Testis (tissue), 2 donors: ENCODE measurements around the gene KIAA1671.

ENCODE experiments used
- POLR2A ChIP-seq: fragments of 450-650 bp; IDR thresholded peaks from one replicate; pipeline ENCODE4 v1.6.1; 2017; ENCODE audit warnings: antibody characterized with exemption, mild to moderate bottlenecking, moderate library complexity
- TF ChIP-seq, protein P1 (sequence below), 3 experiments: fragments of 450-650 bp in 2 of 3; fragments of 200-600 bp in 1 of 3; sonication (generic) in 1 of 3; IDR thresholded peaks; one replicate each; pipeline ENCODE4 v1.5.1; 2016 to 2019; ENCODE audit warnings: antibody characterized with exemption in 3 of 3, mild to moderate bottlenecking in 2 of 3, moderate library complexity in 1 of 3

DNA sequence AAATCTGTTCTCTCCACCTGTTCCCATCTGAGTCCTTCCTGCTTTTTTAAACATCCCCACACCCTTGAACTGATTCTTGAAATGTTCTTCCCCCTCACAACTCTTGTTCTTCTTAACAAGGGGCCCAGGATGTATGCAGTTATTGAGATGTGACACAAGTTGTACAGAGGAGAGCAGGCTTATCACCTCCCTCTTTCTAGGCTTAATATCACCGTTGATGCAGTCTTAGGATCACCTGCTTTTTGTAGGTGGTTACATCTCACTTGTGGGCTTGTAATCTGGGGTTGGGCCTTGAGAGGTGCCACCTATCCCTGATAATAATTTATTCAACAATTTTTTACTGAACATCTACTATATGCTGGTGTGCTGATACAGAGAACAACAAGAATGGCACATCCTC is 253.3 kb downstream of the KIAA1671 start:
- TF ChIP-seq, protein P1, sequence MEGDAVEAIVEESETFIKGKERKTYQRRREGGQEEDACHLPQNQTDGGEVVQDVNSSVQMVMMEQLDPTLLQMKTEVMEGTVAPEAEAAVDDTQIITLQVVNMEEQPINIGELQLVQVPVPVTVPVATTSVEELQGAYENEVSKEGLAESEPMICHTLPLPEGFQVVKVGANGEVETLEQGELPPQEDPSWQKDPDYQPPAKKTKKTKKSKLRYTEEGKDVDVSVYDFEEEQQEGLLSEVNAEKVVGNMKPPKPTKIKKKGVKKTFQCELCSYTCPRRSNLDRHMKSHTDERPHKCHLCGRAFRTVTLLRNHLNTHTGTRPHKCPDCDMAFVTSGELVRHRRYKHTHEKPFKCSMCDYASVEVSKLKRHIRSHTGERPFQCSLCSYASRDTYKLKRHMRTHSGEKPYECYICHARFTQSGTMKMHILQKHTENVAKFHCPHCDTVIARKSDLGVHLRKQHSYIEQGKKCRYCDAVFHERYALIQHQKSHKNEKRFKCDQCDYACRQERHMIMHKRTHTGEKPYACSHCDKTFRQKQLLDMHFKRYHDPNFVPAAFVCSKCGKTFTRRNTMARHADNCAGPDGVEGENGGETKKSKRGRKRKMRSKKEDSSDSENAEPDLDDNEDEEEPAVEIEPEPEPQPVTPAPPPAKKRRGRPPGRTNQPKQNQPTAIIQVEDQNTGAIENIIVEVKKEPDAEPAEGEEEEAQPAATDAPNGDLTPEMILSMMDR (IDR thresholded peaks at IDR 0.05): no peak
- no peak for TF ChIP-seq POLR2A
